Mesendoderm (in vitro differentiated cells): ENCODE measurements around the gene BDNF.

ENCODE experiments used
- DNase-seq: peaks from one replicate; pipeline ENCODE4 v3.0.0; 2013
- H2AK5ac ChIP-seq: 2 replicates; pipeline ENCODE4 v1.6.1; 2013; ENCODE audit warnings: low read length, inconsistent platforms
- H2BK120ac ChIP-seq: 2 replicates; pipeline ENCODE4 v1.6.1; 2013; ENCODE audit warnings: low read depth, mild to moderate bottlenecking, low read length, moderate library complexity, mixed read lengths
- H2BK15ac ChIP-seq: replicated peaks from 2 replicates; pipeline ENCODE4 v1.6.1; 2013; ENCODE audit warnings: low read depth, mild to moderate bottlenecking, moderate library complexity
- H2BK5ac ChIP-seq: 2 replicates; pipeline ENCODE4 v1.6.1; 2013; ENCODE audit warnings: low read length, inconsistent platforms
- H3K18ac ChIP-seq: 2 replicates; pipeline ENCODE4 v1.6.1; 2013; ENCODE audit warnings: mild to moderate bottlenecking, low read length, mixed read lengths
- H3K23ac ChIP-seq: one replicate; pipeline ENCODE4 v1.6.1; 2013; ENCODE audit warnings: low read length
- H3K27ac ChIP-seq: 2 replicates; pipeline ENCODE4 v1.5.1; 2013; ENCODE audit warnings: low read depth, mild to moderate bottlenecking, inconsistent platforms, low read length, moderate library complexity
- H3K27me3 ChIP-seq: 2 replicates; pipeline ENCODE4 v1.6.1; 2013; ENCODE audit warnings: low read length, control low read depth, mild to moderate bottlenecking, inconsistent platforms; ENCODE audit not compliant: insufficient read depth, poor library complexity
- H3K36me3 ChIP-seq: 2 replicates; pipeline ENCODE4 v1.6.1; 2013; ENCODE audit warnings: low read length, inconsistent platforms; ENCODE audit not compliant: control insufficient read depth, insufficient read depth
- H3K4ac ChIP-seq: one replicate; pipeline ENCODE4 v1.6.1; 2013; ENCODE audit warnings: low read depth, mild to moderate bottlenecking, low read length, moderate library complexity
- H3K4me1 ChIP-seq: 2 replicates; pipeline ENCODE4 v1.6.1; 2013; ENCODE audit warnings: low read depth, low read length, inconsistent platforms; ENCODE audit not compliant: control insufficient read depth
- H3K4me2 ChIP-seq: 2 replicates; pipeline ENCODE4 v1.6.1; 2013; ENCODE audit warnings: low read length
- H3K4me3 ChIP-seq: 2 replicates; pipeline ENCODE4 v1.5.1; 2013; ENCODE audit warnings: mild to moderate bottlenecking, low read length
- H3K56ac ChIP-seq: one replicate; pipeline ENCODE4 v1.6.1; 2013; ENCODE audit warnings: low read length
- H3K79me1 ChIP-seq: 2 replicates; pipeline ENCODE4 v1.6.1; 2013; ENCODE audit warnings: low read length, inconsistent platforms
- H3K79me2 ChIP-seq: 2 replicates; pipeline ENCODE4 v1.6.1; 2013; ENCODE audit warnings: mild to moderate bottlenecking, low read length; ENCODE audit not compliant: control insufficient read depth, insufficient read depth
- H3K9ac ChIP-seq: 2 replicates; pipeline ENCODE4 v1.6.1; 2013; ENCODE audit warnings: low read length, inconsistent platforms
- H4K5ac ChIP-seq: one replicate; pipeline ENCODE4 v1.6.1; 2013; ENCODE audit warnings: low read length
- H4K8ac ChIP-seq: one replicate; pipeline ENCODE4 v1.6.1; 2013; ENCODE audit warnings: low read depth, mild to moderate bottlenecking, control low read depth, low read length, moderate library complexity
- WGBS: extraction: QIAGEN DNeasy Blood & Tissue Kit; methylation state at CpG from one replicate; pipeline ENCODE4 v1.1.7; 2013; ENCODE audit warnings: low lambda C conversion rate, missing lambda C conversion rate; ENCODE audit not compliant: insufficient coverage; ENCODE audit errors: extremely low coverage; 5-methylcytosine and 5-hydroxymethylcytosine counted together

Gene BDNF

GRCh38 chr11:27660171-27660570 lies 40.1 kb downstream of the BDNF start:
- Histone ChIP-seq H4K5ac (no peak overlapping the region), H2BK5ac (no peak overlapping the region), H2AK5ac (no peak overlapping the region), H3K79me2 (no peaks in the 10 kb centered on the region), H3K4me3 (no peak overlapping the region), H3K18ac (no peak overlapping the region), H4K8ac (no peak overlapping the region), H3K79me1 (no peaks in the 10 kb centered on the region), H3K56ac (no peak overlapping the region), H3K23ac (no peak overlapping the region), H3K4ac (no peak overlapping the region), H2BK15ac (no peak overlapping the region), H2BK120ac (no peak overlapping the region), H3K27ac (no peak overlapping the region), H3K27me3 (no peaks in the 10 kb centered on the region), H3K9ac (no peak overlapping the region), H3K36me3 (no peaks in the 10 kb centered on the region), H3K4me1 (no peaks in the 10 kb centered on the region), H3K4me2 (no peak overlapping the region)
- WGBS, result 100% methylated on average over 1 of the region's 3 CpGs
- no peak for DNase-seq

GRCh38 chr11:27658535-27659236 lies 41.6 kb downstream of the BDNF start:
- Histone ChIP-seq H3K4me3 (no peak overlapping the region), H3K4me1 (no peaks in the 10 kb centered on the region), H4K5ac (no peak overlapping the region), H2AK5ac (no peak overlapping the region), H3K27me3 (no peaks in the 10 kb centered on the region), H3K79me2 (no peaks in the 10 kb centered on the region), H3K79me1 (no peaks in the 10 kb centered on the region), H3K56ac (no peak overlapping the region), H3K4ac (no peak overlapping the region), H2BK120ac (no peak overlapping the region), H3K27ac (no peak overlapping the region), H4K8ac (no peak overlapping the region), H2BK5ac (no peak overlapping the region), H3K36me3 (no peaks in the 10 kb centered on the region), H3K18ac (no peak overlapping the region), H3K9ac (no peak overlapping the region), H3K23ac (no peak overlapping the region), H3K4me2 (no peak overlapping the region), H2BK15ac (no peak overlapping the region)
- no peak for DNase-seq
- no CpG with 5 or more reads among the region's 2 CpGs for whole genome bisulfite sequencing

- Histone ChIP-seq H2AK5ac (no peak overlapping the region), H3K23ac (no peak overlapping the region), H3K79me2 (no peaks in the 10 kb centered on the region), H3K4ac (no peak overlapping the region), H4K5ac (no peak overlapping the region), H2BK15ac (no peak overlapping the region), H3K79me1 (no peaks in the 10 kb centered on the region), H3K9ac (no peak overlapping the region), H3K4me2 (no peak overlapping the region), H2BK5ac (no peak overlapping the region), H3K4me3 (no peak overlapping the region), H3K56ac (no peak overlapping the region), H4K8ac (no peak overlapping the region), H3K27ac (no peak overlapping the region), H2BK120ac (no peak overlapping the region), H3K27me3 (no peaks in the 10 kb centered on the region), H3K18ac (no peak overlapping the region), H3K36me3 (no peaks in the 10 kb centered on the region), H3K4me1 (no peaks in the 10 kb centered on the region)
- WGBS, result 100% methylated on average over 1 of the region's 12 CpGs
- DNase-seq, result peak; percentile 25
Observed at GRCh38 chr11:27656806-27657483, 43.3 kb downstream of the BDNF start.

- H2BK15ac ChIP-seq, result no peak overlapping the region
- no peaks in the 10 kb centered on the region for H3K36me3 ChIP-seq
- H2BK120ac ChIP-seq, result no peak overlapping the region
- H3K27ac ChIP-seq, result no peak overlapping the region
- H3K4me1 ChIP-seq, result no peaks in the 10 kb centered on the region
- H3K27me3 ChIP-seq, result no peaks in the 10 kb centered on the region
- no peak overlapping the region for H4K5ac ChIP-seq
- no peak overlapping the region for H3K4me2 ChIP-seq
- H2AK5ac ChIP-seq, result no peak overlapping the region
- no peak overlapping the region for H3K18ac ChIP-seq
- WGBS, result no CpG with 5 or more reads among the region's 6 CpGs
- H4K8ac ChIP-seq, result no peak overlapping the region
- H3K79me1 ChIP-seq, result no peaks in the 10 kb centered on the region
- H3K4me3 ChIP-seq, result no peak overlapping the region
- no peak overlapping the region for H3K23ac ChIP-seq
- no peaks in the 10 kb centered on the region for H3K79me2 ChIP-seq
- H2BK5ac ChIP-seq, result no peak overlapping the region
- H3K56ac ChIP-seq, result no peak overlapping the region
- no peak overlapping the region for H3K4ac ChIP-seq
- no peak overlapping the region for H3K9ac ChIP-seq
- peak; percentile 21 for DNase-seq
Observed at GRCh38 chr11:27656320-27656719, 43.9 kb downstream of the BDNF start.

GRCh38 chr11:27653990-27654758 lies 46.1 kb downstream of the BDNF start:
- H2BK5ac ChIP-seq, result no peak overlapping the region
- no peak overlapping the region for H4K8ac ChIP-seq
- no peaks in the 10 kb centered on the region for H3K4me1 ChIP-seq
- no peak overlapping the region for H3K18ac ChIP-seq
- H4K5ac ChIP-seq, result no peak overlapping the region
- no CpG with 5 or more reads among the region's 8 CpGs for WGBS
- no peak overlapping the region for H3K56ac ChIP-seq
- no peak overlapping the region for H2BK15ac ChIP-seq
- no peak overlapping the region for H3K23ac ChIP-seq
- no peak overlapping the region for H3K9ac ChIP-seq
- no peak for DNase-seq
- H2BK120ac ChIP-seq, result no peak overlapping the region
- H3K27me3 ChIP-seq, result no peaks in the 10 kb centered on the region
- no peaks in the 10 kb centered on the region for H3K36me3 ChIP-seq
- H3K79me1 ChIP-seq, result no peaks in the 10 kb centered on the region
- H2AK5ac ChIP-seq, result no peak overlapping the region
- H3K27ac ChIP-seq, result no peak overlapping the region
- no peaks in the 10 kb centered on the region for H3K79me2 ChIP-seq
- H3K4me2 ChIP-seq, result no peak overlapping the region
- H3K4me3 ChIP-seq, result no peak overlapping the region
- no peak overlapping the region for H3K4ac ChIP-seq
